ENCODE results near the gene CALHM1. TPM values are rescaled to one million over a fixed set of nuclear protein-coding genes. Genes with fewer than 3 reads are reported as not detected.
"Not testable (repeated sequence)": the region's sequence is repeated elsewhere in the genome, so short reads cannot be mapped to it uniquely, and the experiment has no call there.

The CALHM1 gene
- total and polyA plus RNA-seq, 10 donors = 0.04 to 0.52 (median 0.10) TPM; not detected in 7

DNA sequence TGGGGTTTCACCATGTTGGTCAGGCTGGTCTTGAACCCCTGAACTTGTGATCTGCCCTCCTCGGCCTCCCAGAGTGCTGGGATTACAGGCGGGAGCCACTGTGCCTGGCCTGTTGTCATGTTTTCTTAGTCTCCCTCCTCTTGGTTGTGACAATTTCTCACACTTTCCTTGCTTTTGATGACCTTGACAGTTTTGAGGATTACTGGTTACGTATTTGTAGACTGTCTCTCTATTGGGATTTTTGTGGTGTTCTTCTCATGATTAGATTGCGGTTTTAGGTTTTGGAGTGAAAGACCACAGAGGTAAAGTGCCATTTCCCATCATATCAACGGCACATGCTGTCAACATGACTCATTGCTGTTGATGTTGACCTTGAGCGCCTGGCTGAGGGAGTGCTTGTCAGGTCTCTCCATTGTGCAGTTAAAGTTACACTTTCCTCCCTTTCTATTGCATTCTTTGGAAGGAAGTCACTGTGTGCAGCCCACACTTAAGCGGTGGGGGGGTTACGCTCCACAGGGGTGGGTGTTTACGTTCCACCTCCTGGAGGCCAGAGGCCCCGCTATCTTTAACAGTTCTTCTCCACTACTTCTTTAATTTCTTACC, 45.6 kb upstream of the CALHM1 start:
- peak; percentile 76 for DNase-seq
- intact Hi-C loops (cut with DNase I; ENCODE audit: low total_unique reads) = no loop called here
- Histone ChIP-seq H3K27me3 (replicated peaks in 1 of 7) (peaks cover 0 to 35% (median 0%) of the 10 kb centered on the region in 7 donors), H3K4me1 (peaks cover 0 to 17% (median 8%) of the 10 kb centered on the region in 6 donors), H3K4me3 (no peak overlapping the region), H3K27ac (peak overlapping the region in 6 of 8 donors; percentile 16 to 69 (median 44)), H3K36me3 (no peaks in the 10 kb centered on the region), H3K9me3 (no peaks in the 10 kb centered on the region)
- WGBS, 5 donors = 25 to 29% (median 25%) methylated on average over 10 of the region's 10 CpGs
- TF ChIP-seq POLR2AphosphoS5 (IDR thresholded peaks at IDR 0.05) (peak in 2 of 3 donors; percentile 31 to 52), POLR2A (IDR thresholded peaks at IDR 0.05) (no peak)

DNA sequence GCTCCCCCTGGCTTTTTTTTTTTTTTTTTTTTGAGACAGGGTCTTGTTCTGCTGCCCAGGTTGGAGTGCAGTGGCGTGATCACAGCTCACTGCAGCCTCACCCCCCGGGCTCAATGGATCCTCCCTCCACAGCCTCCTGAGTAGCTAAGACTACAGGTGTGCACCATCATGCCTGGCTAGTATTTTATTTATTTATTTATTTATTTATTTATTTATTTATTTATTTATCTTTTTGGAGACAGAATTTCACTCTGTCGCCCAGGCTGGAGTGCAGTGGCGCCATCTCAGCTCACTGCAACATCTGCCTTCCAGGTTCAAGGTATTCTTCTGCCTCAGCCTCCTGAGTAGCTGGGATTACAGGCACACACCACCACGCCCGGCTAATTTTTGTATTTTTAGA, 45.1 kb upstream of the CALHM1 start:
- H3K4me3 ChIP-seq; H3K9me3 ChIP-seq; DNase-seq; intact Hi-C loops (cut with DNase I; ENCODE audit: low total_unique reads); H3K36me3 ChIP-seq: not testable (repeated sequence)
- Histone ChIP-seq H3K4me1 (peaks cover 0 to 17% (median 8%) of the 10 kb centered on the region in 6 donors), H3K27me3 (replicated peaks in 1 of 7) (peaks cover 0 to 35% (median 0%) of the 10 kb centered on the region in 7 donors), H3K27ac (peak overlapping the region in 4 of 8 donors; percentile 15 to 69 (median 46))
- WGBS, 5 donors = 83 to 94% (median 91%) methylated on average over 6 of the region's 6 CpGs

DNA sequence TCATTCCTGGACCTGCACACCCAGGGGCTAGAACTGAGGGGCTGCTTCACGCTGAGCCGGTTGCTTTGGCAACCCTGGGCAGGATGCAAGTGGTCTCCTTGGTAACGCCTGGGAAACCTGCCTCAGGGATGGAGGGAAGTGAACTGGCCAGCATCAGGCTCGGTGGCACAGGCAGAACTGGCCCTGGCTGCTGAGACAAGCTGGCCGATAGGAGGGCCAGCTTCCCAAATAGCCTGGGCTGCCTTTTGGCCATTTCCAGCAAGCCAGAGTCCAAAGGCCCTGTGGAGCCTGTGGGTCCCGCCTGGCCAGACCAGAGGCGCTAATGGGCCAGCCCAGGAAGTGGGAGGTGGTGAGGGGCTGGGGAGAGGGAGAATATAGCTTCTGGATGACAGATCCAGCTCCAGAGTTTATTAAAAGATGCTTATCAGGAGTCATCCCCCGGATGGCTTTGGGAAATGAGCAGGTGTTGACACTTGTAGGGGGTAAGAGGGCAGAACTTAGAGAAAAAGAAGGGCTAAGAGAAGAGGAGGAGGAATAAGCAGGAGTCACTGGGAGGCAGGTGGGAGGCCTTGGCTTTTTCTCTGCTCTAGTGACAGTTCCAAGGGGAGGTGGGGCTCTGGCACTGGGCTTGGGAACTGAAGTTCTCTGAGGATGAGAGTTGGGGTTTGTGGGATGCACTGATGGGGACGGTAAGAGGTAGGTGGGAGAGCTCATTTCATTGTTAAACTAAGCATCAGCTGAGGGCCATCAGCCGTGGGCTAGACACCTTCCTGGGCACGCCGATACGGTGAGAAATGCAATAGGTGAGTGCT, 44.4 kb upstream of the CALHM1 start:
- Histone ChIP-seq H3K9me3 (no peaks in the 10 kb centered on the region), H3K4me1 (peaks cover 0 to 17% (median 8%) of the 10 kb centered on the region in 6 donors), H3K27me3 (replicated peaks in 1 of 7) (peaks cover 0 to 30% (median 0%) of the 10 kb centered on the region in 7 donors), H3K27ac (no peak overlapping the region), H3K36me3 (no peaks in the 10 kb centered on the region), H3K4me3 (no peak overlapping the region)
- WGBS, 5 donors = 64 to 75% (median 69%) methylated on average over 12 to 13 of the region's 13 CpGs
- no peak for TF ChIP-seq POLR2A (IDR thresholded peaks at IDR 0.05)
- intact Hi-C loops (cut with DNase I; ENCODE audit: low total_unique reads) = no loop called here
- peak; percentile 63 for DNase-seq

DNA sequence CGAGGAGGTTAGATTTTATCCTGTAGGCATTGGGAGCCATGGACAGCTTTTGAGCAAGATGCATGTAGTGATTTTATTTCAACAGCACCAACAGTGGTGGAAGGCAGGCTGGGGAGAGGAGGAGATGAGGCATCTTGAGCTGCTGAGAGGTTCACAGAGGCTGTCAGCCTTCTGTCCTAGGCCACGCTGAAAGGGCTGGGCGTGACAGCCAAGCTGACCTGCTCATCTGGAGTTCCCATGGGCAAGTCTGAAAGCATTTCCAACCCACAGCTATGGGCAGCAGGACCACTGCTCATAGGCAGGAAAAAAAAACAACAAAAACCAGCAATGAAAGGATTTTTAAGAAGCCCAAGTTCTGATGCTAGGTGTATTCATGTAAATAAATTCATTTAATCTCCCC, 42.5 kb upstream of the CALHM1 start:
- intact Hi-C loops (cut with DNase I; ENCODE audit: low total_unique reads) = no loop called here
- Histone ChIP-seq H3K4me3 (no peak overlapping the region), H3K27me3 (replicated peaks in 1 of 7) (peaks cover 0 to 35% (median 0%) of the 10 kb centered on the region in 7 donors), H3K27ac (no peak overlapping the region), H3K4me1 (peaks cover 0 to 17% (median 8%) of the 10 kb centered on the region in 6 donors), H3K9me3 (no peaks in the 10 kb centered on the region), H3K36me3 (no peaks in the 10 kb centered on the region)
- TF ChIP-seq POLR2A (IDR thresholded peaks at IDR 0.05) = no peak
- TF ChIP-seq POLR2AphosphoS5 (IDR thresholded peaks at IDR 0.05) = no peak
- TF ChIP-seq, protein P1, sequence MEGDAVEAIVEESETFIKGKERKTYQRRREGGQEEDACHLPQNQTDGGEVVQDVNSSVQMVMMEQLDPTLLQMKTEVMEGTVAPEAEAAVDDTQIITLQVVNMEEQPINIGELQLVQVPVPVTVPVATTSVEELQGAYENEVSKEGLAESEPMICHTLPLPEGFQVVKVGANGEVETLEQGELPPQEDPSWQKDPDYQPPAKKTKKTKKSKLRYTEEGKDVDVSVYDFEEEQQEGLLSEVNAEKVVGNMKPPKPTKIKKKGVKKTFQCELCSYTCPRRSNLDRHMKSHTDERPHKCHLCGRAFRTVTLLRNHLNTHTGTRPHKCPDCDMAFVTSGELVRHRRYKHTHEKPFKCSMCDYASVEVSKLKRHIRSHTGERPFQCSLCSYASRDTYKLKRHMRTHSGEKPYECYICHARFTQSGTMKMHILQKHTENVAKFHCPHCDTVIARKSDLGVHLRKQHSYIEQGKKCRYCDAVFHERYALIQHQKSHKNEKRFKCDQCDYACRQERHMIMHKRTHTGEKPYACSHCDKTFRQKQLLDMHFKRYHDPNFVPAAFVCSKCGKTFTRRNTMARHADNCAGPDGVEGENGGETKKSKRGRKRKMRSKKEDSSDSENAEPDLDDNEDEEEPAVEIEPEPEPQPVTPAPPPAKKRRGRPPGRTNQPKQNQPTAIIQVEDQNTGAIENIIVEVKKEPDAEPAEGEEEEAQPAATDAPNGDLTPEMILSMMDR (IDR thresholded peaks at IDR 0.05 in 8 of 11, conservative IDR thresholded peaks at IDR 0.05 in 3 of 11) = no peak
- DNase-seq = peak; percentile 23
- WGBS, 5 donors = 84 to 97% (median 96%) methylated on average over 3 of the region's 3 CpGs

DNA sequence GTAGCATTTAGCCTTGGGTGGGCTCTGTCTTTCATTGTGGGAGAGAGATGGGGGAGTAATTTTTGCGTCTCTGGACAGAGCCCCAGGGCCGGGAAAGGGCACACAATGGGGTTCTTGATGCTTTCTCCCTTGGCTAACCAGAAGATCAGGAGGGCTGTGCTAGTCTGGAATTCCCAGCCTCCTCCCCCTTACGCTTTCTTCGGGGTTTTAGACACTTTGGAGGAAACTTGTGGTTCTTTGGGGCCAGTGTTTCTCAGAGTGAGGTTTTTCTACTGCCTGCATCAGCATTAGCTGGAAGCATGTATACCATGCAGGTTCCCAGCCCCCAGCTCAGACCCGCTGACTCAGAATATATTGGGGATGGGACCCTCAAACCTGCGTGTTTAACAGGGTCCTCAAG, 41.8 kb upstream of the CALHM1 start:
- Histone ChIP-seq H3K27ac (no peak overlapping the region), H3K27me3 (replicated peaks in 1 of 7) (peaks cover 0 to 36% (median 2%) of the 10 kb centered on the region in 7 donors), H3K4me1 (peaks cover 0 to 17% (median 8%) of the 10 kb centered on the region in 6 donors), H3K36me3 (no peaks in the 10 kb centered on the region), H3K9me3 (no peaks in the 10 kb centered on the region), H3K4me3 (no peak overlapping the region)
- no peak for TF ChIP-seq POLR2AphosphoS5 (IDR thresholded peaks at IDR 0.05)
- TF ChIP-seq, protein P1 (IDR thresholded peaks at IDR 0.05 in 8 of 11, conservative IDR thresholded peaks at IDR 0.05 in 3 of 11) = no peak
- TF ChIP-seq POLR2A (IDR thresholded peaks at IDR 0.05) = no peak
- peak; percentile 18 for DNase-seq
- 42 to 60% (median 48%) methylated on average over 6 of the region's 6 CpGs for WGBS, 5 donors
- intact Hi-C loops (cut with DNase I; ENCODE audit: low total_unique reads) = no loop called here

Measured in spleen (tissue), 11 donors.